Measurements from ENCODE around the gene PDLIM7. TPM values are rescaled to one million over a fixed set of nuclear protein-coding genes. Genes with fewer than 3 reads are reported as not detected.

The PDLIM7 gene
- total and polyA plus RNA-seq, 2 donors (not counting 3 experiments of a cell fraction or from before 2014, with no cell fraction given): 314 to 318 TPM

DNA sequence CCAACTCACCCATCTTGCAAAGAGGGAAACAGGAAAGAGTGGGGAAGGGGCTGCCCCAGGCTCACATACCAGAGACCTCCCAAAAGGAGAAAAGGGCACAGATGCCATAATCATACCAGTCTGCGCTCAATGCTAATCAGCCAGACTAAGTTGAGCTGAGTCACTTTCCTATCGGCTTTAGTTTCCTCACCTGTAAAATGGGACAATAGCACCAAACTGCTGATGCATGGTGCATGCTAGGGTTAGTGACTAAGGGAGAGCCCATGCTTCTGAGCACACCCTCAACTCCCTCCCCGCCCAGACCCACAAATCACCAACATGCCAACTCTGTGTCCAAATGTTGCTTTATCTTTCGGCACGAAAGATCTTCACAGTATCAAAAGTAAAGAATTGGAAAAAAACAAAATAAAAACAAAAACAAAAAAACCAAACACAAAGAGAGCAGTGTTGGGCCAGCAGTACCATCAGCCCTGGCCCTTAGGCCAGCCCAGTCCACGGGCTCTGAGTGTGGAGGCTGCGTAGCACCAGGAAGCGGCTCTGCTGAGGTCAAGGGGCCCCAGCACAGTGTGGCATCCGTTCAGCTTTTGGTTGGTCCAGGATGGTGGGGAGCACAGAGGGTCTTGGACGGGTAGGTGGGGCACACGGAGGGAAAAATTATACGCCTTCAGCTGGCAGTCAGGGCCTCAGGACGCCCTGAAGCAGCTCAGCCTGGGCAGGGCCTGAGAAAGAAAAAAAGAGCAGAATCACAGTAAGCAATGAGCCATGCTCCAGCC is 22.2 kb upstream of the PDLIM7 start:
- Histone ChIP-seq H3K79me2 (ENCODE audit: control insufficient read depth, insufficient read depth, low read length) (peaks cover 14% of the 10 kb centered on the region), H2AFZ (ENCODE audit: low read depth, low read length) (no peak overlapping the region), H3K9ac (replicated peaks; ENCODE audit: extremely low read depth, insufficient read depth, low read length) (no peak overlapping the region), H3K36me3 (ENCODE audit: control insufficient read depth in 2 of 2, extremely low read depth in 1 of 2, insufficient read depth in 2 of 2, low read length in 2 of 2) (peaks cover 0 to 37% of the 10 kb centered on the region in 2 experiments), H3K27me3 (ENCODE audit: control insufficient read depth in 2 of 2, insufficient read depth in 2 of 2, low read length in 2 of 2) (no peaks in the 10 kb centered on the region), H3K9me3 (replicated peaks; ENCODE audit: control insufficient read depth, insufficient read depth, low read length) (no peaks in the 10 kb centered on the region), H4K20me1 (replicated peaks; ENCODE audit: control insufficient read depth, extremely low read depth, insufficient read depth, low read length) (no peaks in the 10 kb centered on the region), H3K4me3 (replicated peaks in 1 of 3; ENCODE audit: insufficient read depth in 1 of 3, low read depth in 1 of 3, low read length in 3 of 3) (no peak overlapping the region), H3K4me1 (ENCODE audit: control insufficient read depth, extremely low read depth, insufficient read depth, low read length) (peaks cover 8% of the 10 kb centered on the region), H3K9me1 (replicated peaks; ENCODE audit: control insufficient read depth, extremely low read depth, insufficient read depth, low read length) (no peaks in the 10 kb centered on the region), H3K27ac (ENCODE audit: insufficient read depth, low read depth, low read length) (no peak overlapping the region), H3K4me2 (ENCODE audit: insufficient read depth, low read length) (no peak overlapping the region)
- ChIA-PET POLR2A (no interaction called here), CTCF (interaction anchor here (0.6 to 1.2 kb wide), 2 partner anchors 27 to 34 kb away, joined by 3 to 4 read pairs; no protein-coding TSS in a partner anchor)
- intact Hi-C loops (cut with micrococcal nuclease): no loop called here
- FAIRE-seq (no peak), DNase-seq (ENCODE audit: low read depth, low spot score) (no peak)
- BruUV-seq (replicated peaks): no TSS peak
- dilution Hi-C loops (cut with MboI; ENCODE audit: extremely low pct_ligation_motif_present, low sequenced_read_pairs): no loop called here
- no peak for TF ChIP-seq POLR2A (IDR thresholded peaks at IDR 0.05; ENCODE audit: low read depth, low read length)
- TF ChIP-seq FOS (IDR thresholded peaks at IDR 0.05; ENCODE audit: borderline replicate concordance, insufficient read depth, low read length): no peak
- TF ChIP-seq JUN (IDR thresholded peaks at IDR 0.05; ENCODE audit: borderline replicate concordance, insufficient read depth, insufficient read length, low read depth): no peak
- no peak for TF ChIP-seq EZH2 (IDR thresholded peaks at IDR 0.05; ENCODE audit: borderline replicate concordance, low read depth, low read length, severe bottlenecking)
- TF ChIP-seq, protein P1, sequence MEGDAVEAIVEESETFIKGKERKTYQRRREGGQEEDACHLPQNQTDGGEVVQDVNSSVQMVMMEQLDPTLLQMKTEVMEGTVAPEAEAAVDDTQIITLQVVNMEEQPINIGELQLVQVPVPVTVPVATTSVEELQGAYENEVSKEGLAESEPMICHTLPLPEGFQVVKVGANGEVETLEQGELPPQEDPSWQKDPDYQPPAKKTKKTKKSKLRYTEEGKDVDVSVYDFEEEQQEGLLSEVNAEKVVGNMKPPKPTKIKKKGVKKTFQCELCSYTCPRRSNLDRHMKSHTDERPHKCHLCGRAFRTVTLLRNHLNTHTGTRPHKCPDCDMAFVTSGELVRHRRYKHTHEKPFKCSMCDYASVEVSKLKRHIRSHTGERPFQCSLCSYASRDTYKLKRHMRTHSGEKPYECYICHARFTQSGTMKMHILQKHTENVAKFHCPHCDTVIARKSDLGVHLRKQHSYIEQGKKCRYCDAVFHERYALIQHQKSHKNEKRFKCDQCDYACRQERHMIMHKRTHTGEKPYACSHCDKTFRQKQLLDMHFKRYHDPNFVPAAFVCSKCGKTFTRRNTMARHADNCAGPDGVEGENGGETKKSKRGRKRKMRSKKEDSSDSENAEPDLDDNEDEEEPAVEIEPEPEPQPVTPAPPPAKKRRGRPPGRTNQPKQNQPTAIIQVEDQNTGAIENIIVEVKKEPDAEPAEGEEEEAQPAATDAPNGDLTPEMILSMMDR (IDR thresholded peaks at IDR 0.05; ENCODE audit: extremely low read depth in 1 of 2, insufficient read depth in 1 of 2, low read depth in 1 of 2, low read length in 2 of 2): no peak
- no peak for TF ChIP-seq MYC (IDR thresholded peaks at IDR 0.05; ENCODE audit: low read depth, low read length)
- TF ChIP-seq GATA2 (IDR thresholded peaks at IDR 0.05; ENCODE audit: insufficient read depth, insufficient read length, low read depth, low read length): no peak
- TF ChIP-seq, protein P2, sequence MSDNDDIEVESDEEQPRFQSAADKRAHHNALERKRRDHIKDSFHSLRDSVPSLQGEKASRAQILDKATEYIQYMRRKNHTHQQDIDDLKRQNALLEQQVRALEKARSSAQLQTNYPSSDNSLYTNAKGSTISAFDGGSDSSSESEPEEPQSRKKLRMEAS (IDR thresholded peaks at IDR 0.05; ENCODE audit: insufficient read depth, insufficient read length): no peak
- TF ChIP-seq POLR2AphosphoS5 (IDR thresholded peaks at IDR 0.05; ENCODE audit: insufficient read depth, low read depth, low read length): no peak
